ENCODE measurements around the gene MPP3.

GRCh38 chr17:43778337-43779144, 54.4 kb downstream of the MPP3 start, which contains the start of gene DUSP3:
- TF ChIP-seq POLR2A (IDR thresholded peaks at IDR 0.05) (peak; percentile 89), CTCF (IDR thresholded peaks at IDR 0.05) (peak in 1 of 5 experiments; percentile 24), POLR2AphosphoS5 (IDR thresholded peaks at IDR 0.05) (peak; percentile 90 to 95 (median 93)), EP300 (IDR thresholded peaks at IDR 0.05; ENCODE audit: low read depth) (peak; percentile 56)
